ACC112 (cell line): ENCODE measurements around the gene DGKQ.

Experiments used
- H2AFZ ChIP-seq: fragments of 200-600 bp; sonication (generic); one replicate; pipeline ENCODE4 v1.6.0; 2017; ENCODE audit warnings: antibody characterized with exemption, low read length; ENCODE audit not compliant: unreplicated experiment
- H3K27ac ChIP-seq: fragments of 200-600 bp; sonication (generic); 2 replicates; pipeline ENCODE4 v1.5.1; 2014; ENCODE audit warnings: low read depth, mild to moderate bottlenecking, antibody characterized with exemption, low read length, moderate library complexity
- H3K27me3 ChIP-seq: fragments of 200-600 bp; sonication (generic); 2 replicates; pipeline ENCODE4 v1.6.1; 2014; ENCODE audit warnings: mild to moderate bottlenecking, antibody characterized with exemption, low read length, moderate library complexity, mixed read lengths; ENCODE audit not compliant: insufficient read depth
- H3K36me3 ChIP-seq: fragments of 200-600 bp; sonication (generic); 2 replicates; pipeline ENCODE4 v1.6.1; 2016; ENCODE audit warnings: mild to moderate bottlenecking, antibody characterized with exemption, low read length, moderate library complexity, mixed read lengths; ENCODE audit not compliant: insufficient read depth
- H3K4me1 ChIP-seq: fragments of 200-600 bp; sonication (generic); one replicate; pipeline ENCODE4 v1.6.1; 2016; ENCODE audit warnings: low read length, mixed read lengths; ENCODE audit not compliant: insufficient read depth, unreplicated experiment, control insufficient read depth
- H3K4me3 ChIP-seq: fragments of 200-600 bp; sonication (generic); 2 replicates; pipeline ENCODE4 v1.5.1; 2014; ENCODE audit warnings: mild to moderate bottlenecking, low read depth, low read length
- H3K79me2 ChIP-seq: fragments of 200-600 bp; sonication (generic); one replicate; pipeline ENCODE4 v1.6.0; 2016; ENCODE audit warnings: low read length; ENCODE audit not compliant: control insufficient read depth, unreplicated experiment, insufficient read depth

Gene DGKQ

GRCh38 chr4:957581-958313 lies 15.6 kb downstream of the DGKQ start:
- Histone ChIP-seq H3K36me3 (peaks cover 2% of the 10 kb centered on the region; the same call in 1 of the 2 replicates), H3K4me1 (no peaks in the 10 kb centered on the region), H3K27me3 (no peaks in the 10 kb centered on the region), H2AFZ (no peak overlapping the region), H3K79me2 (no peaks in the 10 kb centered on the region), H3K4me3 (no peak overlapping the region), H3K27ac (no peak overlapping the region)

- H3K36me3 ChIP-seq = peaks cover 2% of the 10 kb centered on the region; the same call in 1 of the 2 replicates
- H3K27me3 ChIP-seq = no peaks in the 10 kb centered on the region
- no peak overlapping the region for H3K4me3 ChIP-seq
- H3K4me1 ChIP-seq = no peaks in the 10 kb centered on the region
- no peak overlapping the region for H2AFZ ChIP-seq
- H3K79me2 ChIP-seq = no peaks in the 10 kb centered on the region
- no peak overlapping the region for H3K27ac ChIP-seq
These were observed 16.2 kb downstream of the DGKQ start for GRCh38 chr4:957231-957580.

- Histone ChIP-seq H3K79me2 (no peaks in the 10 kb centered on the region), H3K27me3 (no peaks in the 10 kb centered on the region), H3K4me3 (no peak overlapping the region), H3K27ac (no peak overlapping the region), H2AFZ (no peak overlapping the region), H3K4me1 (no peaks in the 10 kb centered on the region), H3K36me3 (peaks cover 2% of the 10 kb centered on the region; the same call in 1 of the 2 replicates)
These were observed 16.7 kb downstream of the DGKQ start for GRCh38 chr4:956531-957230.

GRCh38 chr4:955931-956381 lies 17.4 kb downstream of the DGKQ start:
- no peaks in the 10 kb centered on the region for H3K4me1 ChIP-seq
- no peak overlapping the region for H3K27ac ChIP-seq
- H2AFZ ChIP-seq = no peak overlapping the region
- H3K36me3 ChIP-seq = peaks cover 2% of the 10 kb centered on the region; the same call in 1 of the 2 replicates
- no peaks in the 10 kb centered on the region for H3K79me2 ChIP-seq
- no peaks in the 10 kb centered on the region for H3K27me3 ChIP-seq
- H3K4me3 ChIP-seq = no peak overlapping the region

GRCh38 chr4:955161-955921 lies 18.0 kb downstream of the DGKQ start:
- H3K36me3 ChIP-seq = peaks cover 2% of the 10 kb centered on the region; the same call in 1 of the 2 replicates

GRCh38 chr4:954211-955020 lies 19.0 kb downstream of the DGKQ start:
- no peaks in the 10 kb centered on the region for H3K36me3 ChIP-seq
- H3K27ac ChIP-seq = no peak overlapping the region
- no peak overlapping the region for H3K4me3 ChIP-seq
- H3K27me3 ChIP-seq = no peaks in the 10 kb centered on the region
- no peaks in the 10 kb centered on the region for H3K79me2 ChIP-seq
- H2AFZ ChIP-seq = no peak overlapping the region
- H3K4me1 ChIP-seq = no peaks in the 10 kb centered on the region

More at GRCh38 chr4:955161-955921, 18.0 kb downstream of the DGKQ start:
- Histone ChIP-seq H3K27ac (no peak overlapping the region), H3K4me3 (no peak overlapping the region), H3K4me1 (no peaks in the 10 kb centered on the region), H2AFZ (no peak overlapping the region), H3K79me2 (no peaks in the 10 kb centered on the region), H3K27me3 (no peaks in the 10 kb centered on the region)

GRCh38 chr4:953574-953915 lies 19.8 kb downstream of the DGKQ start:
- Histone ChIP-seq H3K36me3 (no peaks in the 10 kb centered on the region), H3K27ac (no peak overlapping the region), H3K4me3 (no peak overlapping the region), H3K4me1 (no peaks in the 10 kb centered on the region), H2AFZ (no peak overlapping the region), H3K27me3 (no peaks in the 10 kb centered on the region), H3K79me2 (no peaks in the 10 kb centered on the region)

GRCh38 chr4:952881-953573 lies 20.3 kb downstream of the DGKQ start:
- Histone ChIP-seq H3K27me3 (no peaks in the 10 kb centered on the region), H3K36me3 (no peaks in the 10 kb centered on the region), H3K4me1 (no peaks in the 10 kb centered on the region), H2AFZ (no peak overlapping the region), H3K27ac (no peak overlapping the region), H3K4me3 (no peak overlapping the region), H3K79me2 (no peaks in the 10 kb centered on the region)

GRCh38 chr4:951594-952468 lies 21.5 kb downstream of the DGKQ start:
- Histone ChIP-seq H3K27ac (no peak overlapping the region), H3K79me2 (no peaks in the 10 kb centered on the region), H3K4me1 (no peaks in the 10 kb centered on the region), H3K27me3 (no peaks in the 10 kb centered on the region), H3K4me3 (no peak overlapping the region), H3K36me3 (no peaks in the 10 kb centered on the region), H2AFZ (no peak overlapping the region)
